RWPE2 (cell line): ENCODE results near the gene ATXN7L2.

Source experiments
- ATAC-seq: fragments of 200-7000 bp; cut with Tn5 transposase; 3 replicates; pipeline ENCODE4 v1.9.1; 2021; ENCODE audit warnings: low read depth
- DNase-seq: peaks from one replicate; pipeline ENCODE4 v3.0.0-alpha.2; 2020; ENCODE audit warnings: low spot score
- H3K27ac ChIP-seq: fragments of 450-650 bp; 2 replicates; pipeline ENCODE4 v1.5.1; 2017; ENCODE audit warnings: mild to moderate bottlenecking; ENCODE audit not compliant: poor library complexity, severe bottlenecking
- H3K27me3 ChIP-seq: fragments of 250-450 bp; sonication (Bioruptor Pico); 2 replicates; pipeline ENCODE4 v1.5.1; 2021; ENCODE audit warnings: mild to moderate bottlenecking, moderate library complexity; ENCODE audit not compliant: insufficient read depth, poor library complexity, severe bottlenecking
- H3K36me3 ChIP-seq: fragments of 250-450 bp; sonication (Bioruptor Pico); 2 replicates; pipeline ENCODE4 v1.5.1; 2020; ENCODE audit warnings: low read depth, mild to moderate bottlenecking, moderate library complexity
- H3K4me1 ChIP-seq: fragments of 250-450 bp; sonication (Bioruptor Pico); 2 replicates; pipeline ENCODE4 v1.5.1; 2021; ENCODE audit warnings: mild to moderate bottlenecking, moderate library complexity; ENCODE audit not compliant: insufficient read depth, poor library complexity, severe bottlenecking
- H3K4me3 ChIP-seq: fragments of 250-450 bp; sonication (Bioruptor Pico); 2 replicates; pipeline ENCODE4 v1.5.1; 2021; ENCODE audit warnings: mild to moderate bottlenecking, moderate library complexity; ENCODE audit not compliant: severe bottlenecking
- H3K9me3 ChIP-seq: fragments of 250-450 bp; sonication (Bioruptor Pico); 2 replicates; pipeline ENCODE4 v1.5.1; 2021; ENCODE audit warnings: mild to moderate bottlenecking, moderate library complexity; ENCODE audit not compliant: severe bottlenecking
- CTCF ChIP-seq: fragments of 450-650 bp; IDR thresholded peaks from one replicate; pipeline ENCODE4 v1.5.1; 2017; ENCODE audit warnings: mild to moderate bottlenecking, moderate library complexity; ENCODE audit not compliant: poor library complexity, severe bottlenecking

The ATXN7L2 gene

GRCh38 chr1:109529881-109530456 lies 46.3 kb downstream of the ATXN7L2 start:
- Histone ChIP-seq H3K9me3 (no peaks in the 10 kb centered on the region), H3K36me3 (no peaks in the 10 kb centered on the region), H3K4me3 (no peak overlapping the region), H3K4me1 (no peaks in the 10 kb centered on the region), H3K27me3 (no peaks in the 10 kb centered on the region), H3K27ac (no peak overlapping the region)
- ATAC-seq (peak; percentile 37; the same call in 1 of the 3 replicates), DNase-seq (no peak)
- TF ChIP-seq CTCF, result no peak

GRCh38 chr1:109530457-109531087 lies 46.9 kb downstream of the ATXN7L2 start:
- TF ChIP-seq CTCF, result no peak
- no peaks in the 10 kb centered on the region for H3K4me1 ChIP-seq
- no peak overlapping the region for H3K27ac ChIP-seq
- DNase-seq (no peak), ATAC-seq (no peak)
- no peaks in the 10 kb centered on the region for H3K36me3 ChIP-seq
- no peak overlapping the region for H3K4me3 ChIP-seq
- H3K27me3 ChIP-seq, result no peaks in the 10 kb centered on the region
- no peaks in the 10 kb centered on the region for H3K9me3 ChIP-seq

GRCh38 chr1:109531380-109531779 lies 47.7 kb downstream of the ATXN7L2 start:
- no peak for ATAC-seq

GRCh38 chr1:109531826-109532364 lies 48.2 kb downstream of the ATXN7L2 start:
- Histone ChIP-seq H3K36me3 (no peaks in the 10 kb centered on the region), H3K27ac (no peak overlapping the region), H3K4me1 (no peaks in the 10 kb centered on the region), H3K27me3 (no peaks in the 10 kb centered on the region), H3K4me3 (no peak overlapping the region), H3K9me3 (no peaks in the 10 kb centered on the region)
- ATAC-seq (no peak), DNase-seq (no peak)
- TF ChIP-seq CTCF, result no peak

More at GRCh38 chr1:109531380-109531779, 47.7 kb downstream of the ATXN7L2 start:
- Histone ChIP-seq H3K27me3 (no peaks in the 10 kb centered on the region), H3K4me1 (no peaks in the 10 kb centered on the region), H3K4me3 (no peak overlapping the region), H3K9me3 (no peaks in the 10 kb centered on the region), H3K27ac (no peak overlapping the region), H3K36me3 (no peaks in the 10 kb centered on the region)
- TF ChIP-seq CTCF, result no peak
- DNase-seq, result no peak
